WTC11 (cell line): ENCODE results near the gene ELOA. TPM values are rescaled to one million over a fixed set of nuclear protein-coding genes. Genes with fewer than 3 reads are reported as not detected.

Experiments
- ATAC-seq: fragments of 200-7000 bp; cut with Tn5 transposase; 2 replicates; pipeline ENCODE4 v1.10.0; 2021; ENCODE audit warnings: mild to moderate bottlenecking, moderate library complexity
- CTCF ChIA-PET: fragments of 300-600 bp; sonication (Branson Sonifier 250); formaldehyde crosslinking; loops from one replicate; lab custom pipeline; 2021; ENCODE audit warnings: antibody characterized with exemption; lab: Charles Lee
- POLR2A ChIA-PET: fragments of 350-600 bp; sonication (Branson Sonifier 250); formaldehyde crosslinking; loops from one replicate; lab custom pipeline; 2021; ENCODE audit warnings: antibody characterized with exemption; lab: Charles Lee
- DNase-seq: peaks from one replicate; pipeline ENCODE4 v3.0.0; 2021; ENCODE audit warnings: low spot score
- H3K27ac Mint-ChIP-seq: 2 replicates; pipeline ENCODE4 v1.8.0; 2021; ENCODE audit warnings: mixed read lengths
- H3K27me3 Mint-ChIP-seq: 2 replicates; pipeline ENCODE4 v1.8.0; 2021; ENCODE audit warnings: low read depth, mild to moderate bottlenecking, moderate library complexity, mixed read lengths
- H3K36me3 Mint-ChIP-seq: 2 replicates; pipeline ENCODE4 v1.8.0; 2021; ENCODE audit warnings: mixed read lengths
- H3K4me1 Mint-ChIP-seq: 2 replicates; pipeline ENCODE4 v1.8.0; 2022; ENCODE audit warnings: mixed read lengths
- H3K4me3 Mint-ChIP-seq: 2 replicates; pipeline ENCODE4 v1.8.0; 2021; ENCODE audit warnings: mild to moderate bottlenecking, moderate library complexity, mixed read lengths
- H3K9me3 Mint-ChIP-seq: 2 replicates; pipeline ENCODE4 v1.8.0; 2021; ENCODE audit warnings: mixed read lengths
- ATF6 ChIP-seq: sonication (generic); formaldehyde crosslinking; IDR thresholded peaks from 2 replicates; pipeline ENCODE4 v1.8.1; 2023; ENCODE audit warnings: mild to moderate bottlenecking, missing genetic modification reagents
- CREM ChIP-seq: sonication (generic); formaldehyde crosslinking; IDR thresholded peaks from 2 replicates; pipeline ENCODE4 v1.8.1; 2022; ENCODE audit warnings: mild to moderate bottlenecking, missing genetic modification reagents, moderate library complexity
- ELF4 ChIP-seq: sonication (generic); formaldehyde crosslinking; IDR thresholded peaks from 2 replicates; pipeline ENCODE4 v1.8.1; 2022; ENCODE audit warnings: low read depth, mild to moderate bottlenecking, moderate library complexity, missing genetic modification reagents
- FOXP1 ChIP-seq: sonication (generic); formaldehyde crosslinking; IDR thresholded peaks from 2 replicates; pipeline ENCODE4 v1.8.0; 2022; ENCODE audit warnings: missing genetic modification reagents, mild to moderate bottlenecking, moderate library complexity, borderline replicate concordance
- FOXP4 ChIP-seq: sonication (generic); formaldehyde crosslinking; IDR thresholded peaks from 2 replicates; pipeline ENCODE4 v1.8.0; 2022; ENCODE audit warnings: mild to moderate bottlenecking, missing genetic modification reagents
- GRHL2 ChIP-seq: fragments of 250-450 bp; sonication (Bioruptor Pico); IDR thresholded peaks from 2 replicates; pipeline ENCODE4 v1.8.0; 2022; ENCODE audit warnings: mild to moderate bottlenecking, moderate library complexity; ENCODE audit not compliant: insufficient replicate concordance, severe bottlenecking
- NFYB ChIP-seq: sonication (generic); formaldehyde crosslinking; conservative IDR thresholded peaks from 2 replicates; pipeline ENCODE4 v1.8.0; 2022; ENCODE audit warnings: low read depth, missing genetic modification reagents
- NR2C2 ChIP-seq: sonication (generic); formaldehyde crosslinking; IDR thresholded peaks from 2 replicates; pipeline ENCODE4 v1.8.0; 2022; ENCODE audit warnings: mild to moderate bottlenecking, missing genetic modification reagents
- NR3C1 ChIP-seq: sonication (generic); formaldehyde crosslinking; conservative IDR thresholded peaks from 2 replicates; pipeline ENCODE4 v1.8.1; 2023; ENCODE audit warnings: low read depth, mild to moderate bottlenecking, missing genetic modification reagents
- PRRX2 ChIP-seq: fragments of 250-450 bp; sonication (Bioruptor Pico); IDR thresholded peaks from 2 replicates; pipeline ENCODE4 v1.8.0; 2021; ENCODE audit warnings: mild to moderate bottlenecking
- TEAD4 ChIP-seq: sonication (generic); formaldehyde crosslinking; IDR thresholded peaks from 2 replicates; pipeline ENCODE4 v1.8.0; 2022; ENCODE audit warnings: mild to moderate bottlenecking, missing genetic modification reagents
- ZNF416 ChIP-seq: fragments of 250-450 bp; sonication (Bioruptor Pico); IDR thresholded peaks from 2 replicates; pipeline ENCODE4 v1.9.0; 2021; ENCODE audit warnings: mild to moderate bottlenecking, inconsistent platforms
- ZNF423 ChIP-seq: fragments of 250-450 bp; sonication (Bioruptor Pico); IDR thresholded peaks from 2 replicates; pipeline ENCODE4 v2.1.2; 2022; ENCODE audit warnings: mild to moderate bottlenecking, moderate library complexity
- total RNA-seq: library from RNA; stranded (reverse); gene quantifications from 3 replicates; pipeline ENCODE4 v1.2.3, GENCODE V29; 2021
- TF ChIP-seq, protein P1 (sequence below): fragments of 250-450 bp; sonication (Bioruptor Pico); conservative IDR thresholded peaks from 2 replicates; pipeline ENCODE4 v1.9.0; 2021; ENCODE audit warnings: mild to moderate bottlenecking
- TF ChIP-seq, protein P2 (sequence below): fragments of 250-450 bp; sonication (Bioruptor Pico); IDR thresholded peaks from 2 replicates; pipeline ENCODE4 v1.9.0; 2021; ENCODE audit warnings: moderate library complexity, mild to moderate bottlenecking, inconsistent platforms, borderline replicate concordance
- TF ChIP-seq, protein P3 (sequence below): fragments of 200-600 bp; IDR thresholded peaks from 2 replicates; pipeline ENCODE4 v1.8.0; 2022; ENCODE audit warnings: antibody characterized with exemption
- TF ChIP-seq, protein P4 (sequence below): sonication (generic); formaldehyde crosslinking; IDR thresholded peaks from 2 replicates; pipeline ENCODE4 v1.8.0; 2022; ENCODE audit warnings: mild to moderate bottlenecking, missing genetic modification reagents

The ELOA gene
- total RNA-seq, 1 experiment from 2014 or later, result 45.1 TPM

DNA sequence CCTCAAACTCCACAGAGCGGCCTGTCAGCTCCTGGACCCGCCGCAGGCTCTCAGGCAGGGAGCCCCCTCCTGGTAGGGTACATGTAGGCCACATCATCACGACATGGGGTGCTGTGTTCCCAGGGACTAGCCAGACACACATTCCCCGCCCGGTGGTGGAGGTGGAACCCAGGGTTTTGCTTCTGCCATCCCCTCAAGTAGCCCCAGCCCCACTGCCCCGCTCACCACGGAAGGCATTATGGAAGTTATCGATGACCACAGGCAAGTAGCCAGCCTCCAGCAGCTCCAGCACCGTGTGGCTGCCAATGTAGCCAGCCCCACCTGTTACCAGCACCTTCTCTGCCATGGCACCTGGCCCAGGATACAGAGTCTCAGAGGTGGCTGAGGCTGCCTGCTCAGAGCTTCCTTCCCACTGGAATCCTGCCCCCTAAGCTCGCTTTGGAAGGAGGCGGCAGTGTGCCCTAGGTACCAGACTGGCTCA is 55.4 kb downstream of the ELOA start:
- peaks cover 13% of the 10 kb centered on the region for H3K36me3 Mint-ChIP-seq
- POLR2A ChIA-PET, result interaction anchor here (1.5 kb wide), 1 partner anchor 47 kb away, joined by 3 read pairs; no protein-coding TSS in a partner anchor
- H3K27me3 Mint-ChIP-seq, result peaks cover 17% of the 10 kb centered on the region
- DNase-seq (peak; percentile 53), ATAC-seq (peak; percentile 8)
- H3K4me3 Mint-ChIP-seq, result peak overlapping the region; percentile 96
- CTCF ChIA-PET, result interaction anchor here (0.9 to 7.8 kb wide), 7 partner anchors 8 to 118 kb away, joined by 3 to 109 read pairs (median 22); partner anchors contain the start of genes LYPLA2 and PITHD1
- TF ChIP-seq ZNF416 (no peak), FOXP4 (CRISPR knock-in tag) (no peak), NR2C2 (CRISPR knock-in tag) (no peak), ZNF423 (CRISPR knock-in tag) (no peak), FOXP1 (0 out of 2 replicates have a peak, but pooled peaks have one; percentile 32), CREM (no peak)
- TF ChIP-seq, protein P1, sequence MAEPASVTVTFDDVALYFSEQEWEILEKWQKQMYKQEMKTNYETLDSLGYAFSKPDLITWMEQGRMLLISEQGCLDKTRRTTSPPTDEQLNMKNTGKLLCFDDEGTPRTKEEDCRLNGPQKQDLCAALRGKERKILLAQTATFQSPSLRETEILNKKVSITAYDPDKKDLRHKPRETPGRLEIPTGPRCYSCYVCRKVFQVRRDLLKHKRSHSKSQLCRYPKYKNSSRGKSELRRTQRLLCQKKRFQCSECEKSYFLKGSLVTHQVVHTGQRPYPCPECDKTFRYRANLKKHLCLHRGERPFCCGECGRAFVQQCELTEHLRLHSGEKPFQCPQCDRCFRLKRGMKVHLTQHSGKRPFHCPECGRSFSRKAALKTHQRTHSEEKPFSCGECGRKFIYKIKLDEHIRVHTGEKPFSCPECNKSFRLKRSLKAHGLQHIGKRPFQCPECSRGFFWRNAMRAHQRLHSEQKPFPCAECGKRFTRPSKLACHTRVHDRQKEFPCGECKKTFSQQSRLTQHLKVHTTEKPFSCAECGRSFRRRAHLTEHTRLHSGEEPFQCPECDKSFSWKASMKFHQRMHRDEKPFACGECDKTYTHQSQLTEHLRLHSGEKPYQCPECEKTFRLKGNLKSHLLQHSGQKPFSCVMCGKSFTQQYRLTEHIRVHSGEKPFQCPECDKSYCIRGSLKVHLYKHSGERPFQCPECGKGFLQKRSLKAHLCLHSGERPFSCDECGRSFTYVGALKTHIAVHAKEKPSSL (CRISPR knock-in tag), result no peak
- TF ChIP-seq, protein P2, sequence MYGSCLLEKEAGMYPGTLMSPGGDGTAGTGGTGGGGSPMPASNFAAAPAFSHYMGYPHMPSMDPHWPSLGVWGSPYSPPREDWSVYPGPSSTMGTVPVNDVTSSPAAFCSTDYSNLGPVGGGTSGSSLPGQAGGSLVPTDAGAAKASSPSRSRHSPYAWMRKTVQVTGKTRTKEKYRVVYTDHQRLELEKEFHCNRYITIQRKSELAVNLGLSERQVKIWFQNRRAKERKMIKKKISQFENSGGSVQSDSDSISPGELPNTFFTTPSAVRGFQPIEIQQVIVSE, result no peak
- peak overlapping the region; percentile 68 for H3K27ac Mint-ChIP-seq
- no peaks in the 10 kb centered on the region for H3K9me3 Mint-ChIP-seq
- peaks cover 14% of the 10 kb centered on the region for H3K4me1 Mint-ChIP-seq

GRCh38 chr1:23799255-23799569 is 55.9 kb downstream of the ELOA start:
- peaks cover 13% of the 10 kb centered on the region for H3K36me3 Mint-ChIP-seq
- TF ChIP-seq TEAD4 (CRISPR knock-in tag) (no peak), NR3C1 (CRISPR knock-in tag) (no peak), ATF6 (CRISPR knock-in tag) (no peak), NFYB (CRISPR knock-in tag) (no peak), PRRX2 (CRISPR knock-in tag) (no peak; the same call in 1 of the 2 replicates), GRHL2 (CRISPR knock-in tag) (no peak), ELF4 (CRISPR knock-in tag) (no peak)
- TF ChIP-seq, protein P3, sequence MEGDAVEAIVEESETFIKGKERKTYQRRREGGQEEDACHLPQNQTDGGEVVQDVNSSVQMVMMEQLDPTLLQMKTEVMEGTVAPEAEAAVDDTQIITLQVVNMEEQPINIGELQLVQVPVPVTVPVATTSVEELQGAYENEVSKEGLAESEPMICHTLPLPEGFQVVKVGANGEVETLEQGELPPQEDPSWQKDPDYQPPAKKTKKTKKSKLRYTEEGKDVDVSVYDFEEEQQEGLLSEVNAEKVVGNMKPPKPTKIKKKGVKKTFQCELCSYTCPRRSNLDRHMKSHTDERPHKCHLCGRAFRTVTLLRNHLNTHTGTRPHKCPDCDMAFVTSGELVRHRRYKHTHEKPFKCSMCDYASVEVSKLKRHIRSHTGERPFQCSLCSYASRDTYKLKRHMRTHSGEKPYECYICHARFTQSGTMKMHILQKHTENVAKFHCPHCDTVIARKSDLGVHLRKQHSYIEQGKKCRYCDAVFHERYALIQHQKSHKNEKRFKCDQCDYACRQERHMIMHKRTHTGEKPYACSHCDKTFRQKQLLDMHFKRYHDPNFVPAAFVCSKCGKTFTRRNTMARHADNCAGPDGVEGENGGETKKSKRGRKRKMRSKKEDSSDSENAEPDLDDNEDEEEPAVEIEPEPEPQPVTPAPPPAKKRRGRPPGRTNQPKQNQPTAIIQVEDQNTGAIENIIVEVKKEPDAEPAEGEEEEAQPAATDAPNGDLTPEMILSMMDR, result no peak
- TF ChIP-seq, protein P4, sequence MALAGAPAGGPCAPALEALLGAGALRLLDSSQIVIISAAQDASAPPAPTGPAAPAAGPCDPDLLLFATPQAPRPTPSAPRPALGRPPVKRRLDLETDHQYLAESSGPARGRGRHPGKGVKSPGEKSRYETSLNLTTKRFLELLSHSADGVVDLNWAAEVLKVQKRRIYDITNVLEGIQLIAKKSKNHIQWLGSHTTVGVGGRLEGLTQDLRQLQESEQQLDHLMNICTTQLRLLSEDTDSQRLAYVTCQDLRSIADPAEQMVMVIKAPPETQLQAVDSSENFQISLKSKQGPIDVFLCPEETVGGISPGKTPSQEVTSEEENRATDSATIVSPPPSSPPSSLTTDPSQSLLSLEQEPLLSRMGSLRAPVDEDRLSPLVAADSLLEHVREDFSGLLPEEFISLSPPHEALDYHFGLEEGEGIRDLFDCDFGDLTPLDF (CRISPR knock-in tag), result no peak

More at GRCh38 chr1:23799255-23799569, 55.9 kb downstream of the ELOA start:
- Mint-ChIP-seq H3K4me1 (peaks cover 14% of the 10 kb centered on the region), H3K27me3 (peaks cover 17% of the 10 kb centered on the region), H3K27ac (no peak overlapping the region; the same call in 1 of the 2 replicates), H3K9me3 (no peaks in the 10 kb centered on the region), H3K4me3 (peak overlapping the region; percentile 96)
- POLR2A ChIA-PET, result interaction anchor here (1.5 kb wide), 1 partner anchor 47 kb away, joined by 3 read pairs; no protein-coding TSS in a partner anchor
- CTCF ChIA-PET, result interaction anchor here (1.5 to 7.8 kb wide), 6 partner anchors 8 to 118 kb away, joined by 3 to 109 read pairs (median 23); partner anchors contain the start of genes LYPLA2 and PITHD1
- DNase-seq (no peak), ATAC-seq (no peak)
